NB4 (cell line): ENCODE data around the gene CDC42EP4.

ENCODE experiments used
- DNase-seq: peaks from one replicate; pipeline ENCODE4 v3.0.0; 2010; ENCODE audit warnings: low read depth
- H3K4me3 ChIP-seq: one replicate; pipeline ENCODE4 v1.5.1; 2011; ENCODE audit warnings: mild to moderate bottlenecking, low read depth, low read length, moderate library complexity
- MYC ChIP-seq: IDR thresholded peaks from 2 replicates; pipeline ENCODE4 v1.6.1; 2011; ENCODE audit warnings: low read depth, low read length
- POLR2A ChIP-seq: IDR thresholded peaks from 2 replicates; pipeline ENCODE4 v1.6.1; 2011; ENCODE audit warnings: mild to moderate bottlenecking; ENCODE audit not compliant: insufficient read length; ENCODE audit errors: extremely low read depth
- TF ChIP-seq, protein P1 (sequence below): IDR thresholded peaks from one replicate; pipeline ENCODE4 v1.5.1; 2012; ENCODE audit warnings: low read depth, low read length
- TF ChIP-seq, protein P2 (sequence below): IDR thresholded peaks from 2 replicates; pipeline ENCODE4 v1.6.1; 2011; ENCODE audit warnings: low read depth, low read length

Gene CDC42EP4

DNA sequence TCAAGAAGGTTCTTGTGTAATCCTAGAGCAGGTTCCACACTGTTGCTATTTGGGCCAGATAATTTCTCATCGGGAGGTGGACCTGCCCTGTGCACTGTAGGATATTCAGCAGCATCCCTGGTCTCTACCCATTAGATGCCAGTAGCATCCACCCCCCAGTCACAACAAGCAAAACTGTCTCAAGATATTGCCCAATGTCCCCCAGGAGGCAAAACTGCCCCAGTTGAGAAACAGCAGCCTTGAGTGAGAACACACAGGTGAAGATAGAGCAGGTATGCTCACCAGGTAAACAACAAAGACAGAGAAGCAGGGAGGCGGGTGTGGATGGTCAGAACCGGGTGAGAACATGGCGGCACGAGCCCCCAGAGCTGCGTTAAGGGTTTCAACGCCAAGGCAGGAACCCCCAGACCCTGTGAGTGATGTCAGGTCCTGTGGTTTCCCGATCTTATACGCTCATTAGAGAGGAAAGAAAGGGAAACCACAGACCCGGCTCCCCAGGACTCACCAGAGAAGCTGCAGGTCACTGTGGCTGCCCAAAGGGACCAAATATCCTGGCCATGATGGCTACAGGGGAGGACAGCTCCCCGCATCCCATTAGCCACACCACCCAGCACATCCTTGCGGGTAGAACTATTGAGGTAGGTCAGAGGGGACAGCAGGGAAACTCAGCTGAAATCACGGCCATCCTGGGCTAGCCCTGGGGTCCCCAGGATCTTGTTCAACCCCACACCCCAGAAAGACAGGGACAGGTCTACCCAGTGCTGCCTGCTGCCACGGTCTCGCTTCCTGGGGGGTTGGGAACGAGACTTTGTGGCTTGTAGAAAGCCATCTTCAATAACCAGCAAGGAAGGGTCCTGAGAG is 21.2 kb downstream of the CDC42EP4 start:
- TF ChIP-seq, protein P1, sequence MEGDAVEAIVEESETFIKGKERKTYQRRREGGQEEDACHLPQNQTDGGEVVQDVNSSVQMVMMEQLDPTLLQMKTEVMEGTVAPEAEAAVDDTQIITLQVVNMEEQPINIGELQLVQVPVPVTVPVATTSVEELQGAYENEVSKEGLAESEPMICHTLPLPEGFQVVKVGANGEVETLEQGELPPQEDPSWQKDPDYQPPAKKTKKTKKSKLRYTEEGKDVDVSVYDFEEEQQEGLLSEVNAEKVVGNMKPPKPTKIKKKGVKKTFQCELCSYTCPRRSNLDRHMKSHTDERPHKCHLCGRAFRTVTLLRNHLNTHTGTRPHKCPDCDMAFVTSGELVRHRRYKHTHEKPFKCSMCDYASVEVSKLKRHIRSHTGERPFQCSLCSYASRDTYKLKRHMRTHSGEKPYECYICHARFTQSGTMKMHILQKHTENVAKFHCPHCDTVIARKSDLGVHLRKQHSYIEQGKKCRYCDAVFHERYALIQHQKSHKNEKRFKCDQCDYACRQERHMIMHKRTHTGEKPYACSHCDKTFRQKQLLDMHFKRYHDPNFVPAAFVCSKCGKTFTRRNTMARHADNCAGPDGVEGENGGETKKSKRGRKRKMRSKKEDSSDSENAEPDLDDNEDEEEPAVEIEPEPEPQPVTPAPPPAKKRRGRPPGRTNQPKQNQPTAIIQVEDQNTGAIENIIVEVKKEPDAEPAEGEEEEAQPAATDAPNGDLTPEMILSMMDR = no peak
- no peak for TF ChIP-seq MYC
- TF ChIP-seq, protein P2, sequence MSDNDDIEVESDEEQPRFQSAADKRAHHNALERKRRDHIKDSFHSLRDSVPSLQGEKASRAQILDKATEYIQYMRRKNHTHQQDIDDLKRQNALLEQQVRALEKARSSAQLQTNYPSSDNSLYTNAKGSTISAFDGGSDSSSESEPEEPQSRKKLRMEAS = no peak
- TF ChIP-seq POLR2A = no peak
- peak; percentile 75 for DNase-seq
- peak overlapping the region; percentile 46 for H3K4me3 ChIP-seq

DNA sequence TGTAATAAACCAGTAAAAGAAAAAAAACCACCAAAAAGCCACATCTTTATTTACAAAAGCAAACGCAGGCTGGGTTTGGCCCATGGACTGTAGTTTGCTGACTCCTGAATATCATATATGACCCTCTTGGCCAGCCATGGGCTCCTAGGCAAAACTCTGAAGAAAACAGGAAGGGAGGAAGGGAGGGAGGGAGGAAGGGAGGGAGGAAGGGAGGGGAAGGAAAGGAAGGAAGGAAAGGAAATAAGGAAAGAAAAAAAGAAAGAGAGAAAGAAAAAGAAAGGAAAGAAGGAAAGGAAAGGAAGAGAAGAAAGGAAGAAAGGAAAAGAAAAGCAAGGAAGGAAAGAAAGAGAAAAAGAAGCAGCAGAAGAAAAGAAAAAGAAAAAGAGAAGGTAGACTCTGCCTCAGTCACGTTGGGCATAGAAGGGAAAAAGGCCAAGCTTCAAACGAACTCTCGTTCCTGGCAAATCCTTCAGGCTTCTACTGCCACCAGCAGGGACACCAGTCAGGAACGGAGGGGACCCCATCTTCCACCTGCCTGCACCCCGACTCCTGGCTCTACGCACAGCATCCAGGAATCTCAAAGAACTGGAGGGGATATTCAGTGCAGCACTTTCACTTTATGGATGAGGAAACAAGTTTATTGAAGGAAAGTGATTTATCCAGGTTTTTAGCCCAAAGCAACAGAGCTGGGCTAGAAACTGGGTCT is 22.1 kb downstream of the CDC42EP4 start:
- DNase-seq = no peak
- no peak overlapping the region for H3K4me3 ChIP-seq
- no peak for TF ChIP-seq MYC
- TF ChIP-seq, protein P2 = no peak
- TF ChIP-seq, protein P1 = no peak
- TF ChIP-seq POLR2A = no peak

DNA sequence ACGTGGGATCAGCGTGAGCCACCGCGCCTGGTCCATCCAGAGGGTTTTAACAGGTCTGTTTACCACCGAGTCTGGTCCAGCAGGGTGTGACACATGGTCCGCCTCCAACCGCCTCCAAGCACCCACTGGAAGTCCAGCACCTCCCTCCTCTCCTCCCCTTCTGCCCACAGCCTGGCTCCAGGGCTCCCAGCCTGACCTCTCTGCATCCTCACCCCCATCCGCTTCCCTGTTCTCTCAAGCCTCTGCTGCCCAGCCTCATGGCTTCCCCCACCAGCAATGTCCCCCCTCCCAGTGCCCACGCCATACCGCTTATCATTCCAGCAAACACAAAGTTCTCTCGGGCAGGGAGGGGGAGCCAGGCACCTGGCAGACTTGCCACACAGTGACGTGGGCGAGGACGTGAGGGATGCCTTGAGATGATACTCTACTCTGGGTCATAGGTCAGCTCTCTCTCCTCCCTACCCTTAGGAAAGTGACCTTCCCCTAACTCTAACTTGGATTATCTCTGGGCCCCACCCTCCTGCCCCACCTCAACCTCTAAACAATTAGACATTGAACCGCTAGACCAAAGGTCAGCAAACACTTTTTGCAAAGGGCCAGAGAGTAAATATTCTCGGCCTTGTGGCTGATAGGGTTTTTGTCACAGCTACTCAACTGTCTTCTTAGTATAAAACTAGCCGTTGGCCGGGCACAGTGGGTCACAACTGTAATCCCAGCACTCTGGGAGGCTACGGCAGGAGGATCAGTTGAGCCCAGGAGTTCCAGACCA is 23.1 kb downstream of the CDC42EP4 start:
- H3K4me3 ChIP-seq = no peak overlapping the region
- no peak for DNase-seq
- TF ChIP-seq MYC (no peak), POLR2A (no peak)
- TF ChIP-seq, protein P2 = no peak
- TF ChIP-seq, protein P1 = no peak

DNA sequence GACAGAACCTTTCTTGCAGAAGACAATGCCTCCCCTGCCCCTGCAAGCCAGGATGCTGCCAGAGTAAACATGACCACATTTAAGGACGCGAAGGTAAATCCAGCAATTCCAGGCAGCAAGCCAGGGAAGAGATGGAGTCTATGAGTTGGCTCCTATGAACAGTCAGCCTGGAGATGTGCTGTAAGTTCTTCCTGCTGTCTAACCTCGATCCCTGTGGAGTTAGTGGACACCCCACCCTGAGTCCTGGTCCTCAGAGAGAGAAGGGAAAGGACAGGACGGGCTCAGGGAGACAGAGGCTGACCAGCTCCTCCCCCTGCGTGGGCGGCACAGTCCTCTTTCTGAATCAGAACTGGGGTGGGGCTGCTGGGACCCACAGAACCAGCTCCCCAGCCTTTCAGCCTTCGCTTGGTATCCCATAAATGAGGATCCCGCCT is 24.9 kb downstream of the CDC42EP4 start:
- H3K4me3 ChIP-seq = no peak overlapping the region
- TF ChIP-seq POLR2A = no peak
- no peak for DNase-seq

DNA sequence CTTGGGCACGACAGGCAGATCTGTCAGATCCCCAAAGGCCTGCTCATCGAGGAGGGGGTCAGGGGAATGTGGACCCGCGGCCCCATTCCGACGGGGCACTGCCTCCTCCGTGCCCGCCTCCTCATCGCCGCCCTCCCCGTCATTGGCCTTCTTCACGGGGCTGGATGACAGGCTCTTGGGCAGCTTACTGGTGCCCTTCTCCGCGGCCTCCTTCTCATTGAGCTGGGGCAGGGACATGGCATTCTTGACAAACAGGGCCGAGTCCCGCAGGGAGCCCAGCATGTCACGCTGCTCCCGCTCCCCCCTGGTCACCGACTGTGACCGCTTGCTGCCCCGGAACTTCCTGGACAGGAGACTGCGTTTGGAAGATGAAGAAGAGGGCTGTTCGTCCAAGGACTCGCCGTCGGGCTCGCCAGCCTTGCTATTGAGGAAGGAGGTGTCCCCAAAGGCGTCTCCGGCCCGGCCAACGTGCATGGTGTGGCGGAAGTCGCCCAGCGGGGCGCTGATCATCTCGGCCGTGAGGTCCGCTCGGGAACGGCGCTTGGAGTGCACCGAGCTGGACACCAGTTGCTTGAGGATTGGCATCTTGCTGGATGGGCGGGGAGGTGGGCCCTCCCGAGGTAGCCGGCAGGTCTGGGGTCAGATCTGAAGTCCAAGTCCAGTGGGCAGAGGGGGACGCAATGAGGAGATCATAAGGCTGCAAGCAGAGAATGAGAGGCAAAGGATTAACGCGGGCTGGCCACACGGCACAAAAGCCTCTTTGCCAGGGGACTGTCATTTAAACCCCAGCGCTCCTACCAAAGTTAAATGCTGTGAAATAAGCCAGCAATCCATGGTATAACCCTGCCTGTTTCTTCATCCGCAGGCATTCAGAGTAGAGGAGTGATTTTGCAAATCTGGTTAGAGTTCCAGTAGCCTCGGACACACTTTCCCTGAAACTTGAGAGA is 25.6 kb downstream of the CDC42EP4 start:
- no peak overlapping the region for H3K4me3 ChIP-seq
- no peak for TF ChIP-seq POLR2A
- TF ChIP-seq, protein P2 = no peak
- TF ChIP-seq, protein P1 = no peak
- TF ChIP-seq MYC = no peak
- DNase-seq = no peak
